GM15510 (cell line): ENCODE measurements around the gene TMED6.
A peak's percentile ranks its signal among the peaks of the same experiment; 100 is the strongest.

Source experiments
- POLR2A ChIP-seq: IDR thresholded peaks from 3 replicates; pipeline ENCODE4 v1.6.1; 2011; ENCODE audit warnings: borderline replicate concordance; ENCODE audit not compliant: insufficient read length; ENCODE audit errors: extremely low read depth

TMED6 gene

GRCh38 chr16:69319826-69320739 is 31.5 kb downstream of the TMED6 start:
- TF ChIP-seq POLR2A, result no peak

GRCh38 chr16:69319381-69319780 is 32.2 kb downstream of the TMED6 start:
- no peak for TF ChIP-seq POLR2A

- no peak for TF ChIP-seq POLR2A
These were observed 32.7 kb downstream of the TMED6 start for GRCh38 chr16:69318911-69319289.

- TF ChIP-seq POLR2A, result no peak
These were observed 33.2 kb downstream of the TMED6 start for GRCh38 chr16:69318177-69318910.

- no peak for TF ChIP-seq POLR2A
These were observed 35.0 kb downstream of the TMED6 start for GRCh38 chr16:69316595-69317034.

- TF ChIP-seq POLR2A, result no peak
These were observed 35.9 kb downstream of the TMED6 start for GRCh38 chr16:69315486-69316311.

- no peak for TF ChIP-seq POLR2A
These were observed 37.1 kb downstream of the TMED6 start for GRCh38 chr16:69314534-69314933.

GRCh38 chr16:69313469-69313868 is 38.1 kb downstream of the TMED6 start:
- no peak for TF ChIP-seq POLR2A

- no peak for TF ChIP-seq POLR2A
These were observed 39.8 kb downstream of the TMED6 start for GRCh38 chr16:69311533-69312387.

- peak; percentile 89 for TF ChIP-seq POLR2A
These were observed 40.7 kb downstream of the TMED6 start, which contains the start of gene VPS4A for GRCh38 chr16:69310653-69311532. Gene VPS4A (plus strand): TSS chr16:69311350. CDS start chr16:69311512, 162 bp downstream.

- no peak for TF ChIP-seq POLR2A
These were observed 42.3 kb downstream of the TMED6 start for GRCh38 chr16:69309316-69309715.

- TF ChIP-seq POLR2A, result no peak
These were observed 43.7 kb downstream of the TMED6 start for GRCh38 chr16:69307856-69308255.

GRCh38 chr16:69307091-69307490 is 44.5 kb downstream of the TMED6 start:
- TF ChIP-seq POLR2A, result no peak

GRCh38 chr16:69306031-69306430 is 45.6 kb downstream of the TMED6 start:
- no peak for TF ChIP-seq POLR2A

- no peak for TF ChIP-seq POLR2A
These were observed 49.3 kb downstream of the TMED6 start for GRCh38 chr16:69302301-69302700.
